A549 (cell line): ENCODE results near the gene COX19.

Source experiments
- EHMT2 ChIP-seq: fragments of 200-600 bp; sonication (generic); IDR thresholded peaks from 2 replicates; pipeline ENCODE4 v1.6.1; 2016; ENCODE audit warnings: antibody characterized with exemption, low read depth, mild to moderate bottlenecking, moderate library complexity
- FOXS1 ChIP-seq: fragments of 250-450 bp; sonication (Bioruptor Pico); IDR thresholded peaks from 2 replicates; pipeline ENCODE4 v1.5.0; 2020; ENCODE audit warnings: mild to moderate bottlenecking, moderate library complexity
- MAFK ChIP-seq: fragments of 450-650 bp; IDR thresholded peaks from 2 replicates; pipeline ENCODE4 v1.6.1; 2014; ENCODE audit not compliant: partially characterized antibody
- REST ChIP-seq: fragments of 200-600 bp; sonication (generic); IDR thresholded peaks from 2 replicates; pipeline ENCODE4 v1.6.1; 2016; ENCODE audit warnings: antibody characterized with exemption, mild to moderate bottlenecking, moderate library complexity
- ZSCAN20 ChIP-seq: fragments of 250-450 bp; sonication (Bioruptor Pico); IDR thresholded peaks from 2 replicates; pipeline ENCODE4 v1.8.0; 2022; ENCODE audit warnings: mild to moderate bottlenecking, moderate library complexity
- TF ChIP-seq, protein P1 (sequence below): fragments of >200 bp; sonication (Bioruptor Twin); formaldehyde crosslinking; IDR thresholded peaks from 3 replicates; pipeline ENCODE4 v1.5.1; 2016
- TF ChIP-seq, protein P2 (sequence below): fragments of 250-450 bp; sonication (Bioruptor Pico); IDR thresholded peaks from 2 replicates; pipeline ENCODE4 v1.5.0; 2021; ENCODE audit warnings: mild to moderate bottlenecking, moderate library complexity, borderline replicate concordance

DNA sequence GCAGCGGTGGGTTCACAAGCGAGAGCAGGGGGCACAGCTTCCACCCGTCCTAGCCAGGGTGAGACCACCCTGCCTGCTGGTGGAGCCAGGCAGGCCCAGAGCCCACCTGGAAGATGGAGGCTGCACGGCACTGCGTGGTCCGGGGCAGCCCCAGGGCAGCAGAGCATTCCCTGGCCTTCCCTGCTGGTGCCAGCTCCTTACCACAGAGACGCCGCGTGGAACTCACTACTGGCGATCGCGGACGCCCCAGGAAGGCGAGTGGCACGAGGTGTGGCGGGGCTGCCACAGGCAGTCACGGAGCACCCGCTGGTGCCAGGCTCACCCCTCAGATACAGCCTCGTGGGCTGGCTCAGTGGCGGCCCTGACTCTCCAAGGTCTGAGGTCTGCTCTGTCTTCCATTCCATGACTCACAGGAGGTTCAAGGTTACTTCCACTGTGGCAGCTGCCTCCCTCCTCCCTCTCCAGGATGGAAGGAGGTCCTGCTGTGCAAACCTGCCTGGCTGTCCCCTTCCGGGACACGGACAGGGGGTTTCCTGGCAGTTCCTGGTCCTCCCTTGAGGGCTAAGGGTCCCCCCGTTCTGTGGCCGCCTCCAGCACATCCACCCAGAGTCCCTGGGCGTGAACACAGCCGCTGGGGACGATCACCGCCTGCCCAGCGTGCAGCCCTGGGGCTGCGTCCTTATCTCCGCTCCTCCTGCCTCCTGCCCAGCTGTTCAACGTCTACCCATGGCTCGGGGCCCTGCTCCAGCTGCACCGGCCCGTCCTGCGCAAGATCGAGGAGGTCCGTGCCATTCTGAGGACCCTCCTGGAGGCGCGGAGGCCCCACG lies 10.8 kb upstream of the COX19 start:
- TF ChIP-seq REST (no peak), FOXS1 (no peak), EHMT2 (no peak), MAFK (no peak), ZSCAN20 (no peak)
- TF ChIP-seq, protein P1, sequence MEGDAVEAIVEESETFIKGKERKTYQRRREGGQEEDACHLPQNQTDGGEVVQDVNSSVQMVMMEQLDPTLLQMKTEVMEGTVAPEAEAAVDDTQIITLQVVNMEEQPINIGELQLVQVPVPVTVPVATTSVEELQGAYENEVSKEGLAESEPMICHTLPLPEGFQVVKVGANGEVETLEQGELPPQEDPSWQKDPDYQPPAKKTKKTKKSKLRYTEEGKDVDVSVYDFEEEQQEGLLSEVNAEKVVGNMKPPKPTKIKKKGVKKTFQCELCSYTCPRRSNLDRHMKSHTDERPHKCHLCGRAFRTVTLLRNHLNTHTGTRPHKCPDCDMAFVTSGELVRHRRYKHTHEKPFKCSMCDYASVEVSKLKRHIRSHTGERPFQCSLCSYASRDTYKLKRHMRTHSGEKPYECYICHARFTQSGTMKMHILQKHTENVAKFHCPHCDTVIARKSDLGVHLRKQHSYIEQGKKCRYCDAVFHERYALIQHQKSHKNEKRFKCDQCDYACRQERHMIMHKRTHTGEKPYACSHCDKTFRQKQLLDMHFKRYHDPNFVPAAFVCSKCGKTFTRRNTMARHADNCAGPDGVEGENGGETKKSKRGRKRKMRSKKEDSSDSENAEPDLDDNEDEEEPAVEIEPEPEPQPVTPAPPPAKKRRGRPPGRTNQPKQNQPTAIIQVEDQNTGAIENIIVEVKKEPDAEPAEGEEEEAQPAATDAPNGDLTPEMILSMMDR = no peak
- TF ChIP-seq, protein P2, sequence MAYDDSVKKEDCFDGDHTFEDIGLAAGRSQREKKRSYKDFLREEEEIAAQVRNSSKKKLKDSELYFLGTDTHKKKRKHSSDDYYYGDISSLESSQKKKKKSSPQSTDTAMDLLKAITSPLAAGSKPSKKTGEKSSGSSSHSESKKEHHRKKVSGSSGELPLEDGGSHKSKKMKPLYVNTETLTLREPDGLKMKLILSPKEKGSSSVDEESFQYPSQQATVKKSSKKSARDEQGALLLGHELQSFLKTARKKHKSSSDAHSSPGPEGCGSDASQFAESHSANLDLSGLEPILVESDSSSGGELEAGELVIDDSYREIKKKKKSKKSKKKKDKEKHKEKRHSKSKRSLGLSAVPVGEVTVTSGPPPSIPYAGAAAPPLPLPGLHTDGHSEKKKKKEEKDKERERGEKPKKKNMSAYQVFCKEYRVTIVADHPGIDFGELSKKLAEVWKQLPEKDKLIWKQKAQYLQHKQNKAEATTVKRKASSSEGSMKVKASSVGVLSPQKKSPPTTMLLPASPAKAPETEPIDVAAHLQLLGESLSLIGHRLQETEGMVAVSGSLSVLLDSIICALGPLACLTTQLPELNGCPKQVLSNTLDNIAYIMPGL (CRISPR knock-in tag) = no peak
